Left ventricle myocardium inferior (tissue), 1 donor: ENCODE results near the gene MMP14. TPM values are rescaled to one million over a fixed set of nuclear protein-coding genes. Genes with fewer than 3 reads are reported as not detected.

Source experiments
- DNase-seq: peaks from one replicate; pipeline ENCODE4 v3.0.0-alpha.2; 2020
- H3K27ac ChIP-seq: fragments of 200-600 bp; replicated peaks from 2 replicates; pipeline ENCODE4 v1.8.0; 2021
- H3K27me3 ChIP-seq: fragments of 200-600 bp; 2 replicates; pipeline ENCODE4 v1.8.0; 2021; ENCODE audit warnings: low read depth
- H3K36me3 ChIP-seq: fragments of 200-600 bp; 2 replicates; pipeline ENCODE4 v1.8.0; 2021
- H3K4me1 ChIP-seq: fragments of 200-600 bp; 2 replicates; pipeline ENCODE4 v1.8.0; 2021
- H3K4me3 ChIP-seq: fragments of 200-600 bp; 2 replicates; pipeline ENCODE4 v1.8.0; 2021; ENCODE audit warnings: mild to moderate bottlenecking, moderate library complexity
- H3K9me3 ChIP-seq: fragments of 200-600 bp; replicated peaks from 2 replicates; pipeline ENCODE4 v1.8.0; 2021
- CTCF ChIP-seq: fragments of 200-600 bp; IDR thresholded peaks from 2 replicates; pipeline ENCODE4 v1.8.0; 2021; ENCODE audit warnings: antibody characterized with exemption, mild to moderate bottlenecking, borderline replicate concordance
- intact Hi-C: fragments of 100-400 bp; cut with micrococcal nuclease; formaldehyde crosslinking; loops from one replicate; pipeline ENCODE4 v1.11.0; 2022
- total RNA-seq: library from RNA; stranded (reverse); fragmentation: NEBNext Ultra II Directional; extraction: Animal tissue kit (Norgen Biotek cat#: 25700); gene quantifications from one replicate; pipeline ENCODE4 v1.2.1, GENCODE V29; 2021
- donor health status: DM: no; HTN: yes; CAD: no; lungs with severe emphysema.

The MMP14 gene
- total RNA-seq, 1 donor from 2014 or later: 22.1 TPM

DNA sequence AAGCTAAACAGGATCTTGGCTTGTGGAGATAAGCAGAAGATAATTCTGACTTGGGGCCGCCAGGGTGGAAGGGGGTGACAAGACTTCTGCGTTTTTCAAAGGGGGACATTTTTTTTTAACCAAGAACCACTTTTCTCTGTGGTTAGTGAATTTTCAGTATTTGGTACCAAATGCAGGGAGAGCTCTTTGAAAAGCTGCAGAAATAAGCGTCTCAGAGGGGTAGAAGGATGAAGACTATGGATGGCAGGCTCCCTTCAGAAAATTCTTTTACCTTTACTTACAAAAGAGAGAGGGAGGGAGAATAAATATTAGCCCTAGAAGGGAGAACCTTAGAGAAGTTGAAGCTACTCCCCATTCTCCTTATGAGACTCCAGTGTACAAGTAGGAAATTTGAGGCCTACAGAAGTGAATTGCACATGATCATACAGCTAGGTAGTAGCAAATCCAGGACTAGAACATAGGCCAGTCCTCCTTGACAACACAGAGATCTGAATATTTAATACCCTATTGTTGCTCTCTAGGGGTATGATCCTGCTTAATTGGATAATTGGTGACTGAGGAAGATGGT is 5.9 kb upstream of the MMP14 start:
- intact Hi-C loops: no loop called here
- no peak for TF ChIP-seq CTCF

DNA sequence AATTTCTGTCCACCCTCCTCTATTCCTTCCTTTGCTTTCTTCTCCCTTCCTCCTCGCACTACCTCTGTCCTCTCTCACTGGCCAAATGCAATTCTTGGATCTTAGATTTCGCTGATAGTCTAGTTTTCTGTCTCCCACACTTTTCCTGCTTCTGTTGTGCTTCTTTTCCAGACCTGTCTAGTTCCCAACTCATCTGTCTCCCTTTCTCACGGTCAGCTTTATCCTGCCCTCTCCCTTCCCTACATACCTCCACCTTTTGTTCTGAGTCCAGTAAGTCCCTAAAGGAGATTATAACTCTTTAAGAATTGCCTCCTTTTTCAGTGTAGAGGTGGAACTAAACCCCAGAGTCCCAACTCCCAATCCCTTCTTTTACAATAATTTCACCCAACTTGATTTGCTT is 880 bp upstream of the MMP14 start:
- H3K27ac ChIP-seq: peak overlapping the region; percentile 92
- no peak overlapping the region for H3K4me3 ChIP-seq
- H3K4me1 ChIP-seq: peaks cover 51% of the 10 kb centered on the region
- no peak for DNase-seq
- H3K9me3 ChIP-seq: no peaks in the 10 kb centered on the region
- peaks cover 18% of the 10 kb centered on the region for H3K36me3 ChIP-seq
- no peaks in the 10 kb centered on the region for H3K27me3 ChIP-seq
- intact Hi-C loops: no loop called here
- TF ChIP-seq CTCF: no peak

More for the DNA sequence above, 5.9 kb upstream of the MMP14 start:
- peaks cover 18% of the 10 kb centered on the region for H3K36me3 ChIP-seq
- peaks cover 12% of the 10 kb centered on the region for H3K4me1 ChIP-seq
- peak overlapping the region; percentile 98 for H3K4me3 ChIP-seq
- peak overlapping the region; percentile 89 for H3K27ac ChIP-seq
- H3K9me3 ChIP-seq: no peaks in the 10 kb centered on the region
- no peak for DNase-seq
- no peaks in the 10 kb centered on the region for H3K27me3 ChIP-seq

GRCh38 chr14:22837114-22837749 is 847 bp downstream of the MMP14 start:
- Histone ChIP-seq H3K4me1 (peaks cover 47% of the 10 kb centered on the region), H3K36me3 (peaks cover 32% of the 10 kb centered on the region), H3K9me3 (no peaks in the 10 kb centered on the region), H3K27me3 (no peaks in the 10 kb centered on the region), H3K27ac (peak overlapping the region; percentile 92), H3K4me3 (peak overlapping the region; percentile 87)
- intact Hi-C loops: no loop called here
- peak; percentile 76 for DNase-seq
- TF ChIP-seq CTCF: no peak

DNA sequence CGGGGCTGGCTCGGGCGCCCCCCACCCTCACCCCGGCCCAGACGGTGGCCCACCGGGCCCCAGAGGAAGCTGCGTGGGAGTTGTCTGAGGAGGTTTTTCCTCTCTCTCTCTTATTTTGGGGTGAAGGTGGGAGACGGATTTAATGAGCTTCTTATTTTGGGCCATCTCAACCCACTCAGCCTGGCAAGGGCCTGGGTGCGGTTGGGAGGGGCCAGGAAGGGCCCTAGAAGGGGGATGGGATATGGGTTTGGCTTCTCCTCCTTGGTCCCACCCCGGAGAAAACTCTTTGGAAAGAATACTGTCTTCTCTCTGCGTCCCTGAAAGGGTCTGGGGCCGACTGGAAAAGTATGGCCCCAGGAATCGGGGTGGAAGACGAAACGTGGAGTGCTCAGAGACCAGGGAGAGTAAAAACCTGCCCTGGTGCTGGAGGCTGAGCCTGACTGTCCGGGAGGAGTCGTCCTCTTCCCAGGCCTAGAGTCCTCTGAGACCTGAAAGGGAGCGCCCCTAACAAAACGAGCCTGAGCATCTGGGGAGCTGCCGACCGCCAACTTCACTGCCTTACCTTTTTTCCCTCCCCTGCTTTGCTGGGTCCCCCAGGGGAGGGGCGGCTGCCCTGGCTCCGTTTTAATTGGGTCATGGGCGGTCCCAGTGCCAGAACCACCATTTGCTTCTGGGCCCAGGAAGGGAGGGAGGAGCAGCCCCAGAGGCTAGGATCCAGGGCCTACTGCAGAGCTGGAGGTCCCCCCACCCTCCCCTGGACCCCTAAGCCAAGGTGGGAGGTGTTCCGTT is 1.6 kb downstream of the MMP14 start:
- no peak for TF ChIP-seq CTCF

DNA sequence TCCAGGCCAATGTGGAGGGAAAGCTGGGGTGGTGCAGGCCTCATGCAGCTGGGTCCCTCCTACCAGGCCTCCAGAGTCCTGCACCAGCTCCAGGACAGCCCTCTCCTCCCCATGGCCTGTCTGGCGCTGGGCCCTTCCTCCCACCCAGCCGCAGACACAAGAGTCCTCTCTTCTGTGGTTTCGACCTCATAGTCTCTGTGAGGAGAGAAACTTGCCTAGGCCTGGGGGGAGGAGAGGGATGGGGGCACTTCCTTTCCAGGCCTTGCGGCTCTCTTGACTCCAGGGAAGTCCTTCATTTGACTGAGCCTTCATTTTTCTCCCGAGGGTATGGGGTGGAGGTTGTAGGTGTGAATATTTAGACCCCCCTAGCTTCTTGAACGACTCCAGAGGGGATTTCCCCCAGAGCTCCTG is 2.3 kb downstream of the MMP14 start:
- Histone ChIP-seq H3K9me3 (no peaks in the 10 kb centered on the region), H3K4me3 (peak overlapping the region; percentile 87), H3K27ac (peak overlapping the region; percentile 92), H3K27me3 (no peaks in the 10 kb centered on the region), H3K4me1 (peaks cover 47% of the 10 kb centered on the region), H3K36me3 (peaks cover 40% of the 10 kb centered on the region)
- DNase-seq: no peak
- intact Hi-C loops: no loop called here
- no peak for TF ChIP-seq CTCF

More for the DNA sequence above, 1.6 kb downstream of the MMP14 start:
- Histone ChIP-seq H3K27ac (peak overlapping the region; percentile 92), H3K36me3 (peaks cover 39% of the 10 kb centered on the region), H3K9me3 (no peaks in the 10 kb centered on the region), H3K4me1 (peaks cover 47% of the 10 kb centered on the region), H3K27me3 (no peaks in the 10 kb centered on the region), H3K4me3 (peak overlapping the region; percentile 87)
- DNase-seq: peak; percentile 68
- intact Hi-C loops: no loop called here
